ENCODE results near the gene WIPF2.

WIPF2 gene

DNA sequence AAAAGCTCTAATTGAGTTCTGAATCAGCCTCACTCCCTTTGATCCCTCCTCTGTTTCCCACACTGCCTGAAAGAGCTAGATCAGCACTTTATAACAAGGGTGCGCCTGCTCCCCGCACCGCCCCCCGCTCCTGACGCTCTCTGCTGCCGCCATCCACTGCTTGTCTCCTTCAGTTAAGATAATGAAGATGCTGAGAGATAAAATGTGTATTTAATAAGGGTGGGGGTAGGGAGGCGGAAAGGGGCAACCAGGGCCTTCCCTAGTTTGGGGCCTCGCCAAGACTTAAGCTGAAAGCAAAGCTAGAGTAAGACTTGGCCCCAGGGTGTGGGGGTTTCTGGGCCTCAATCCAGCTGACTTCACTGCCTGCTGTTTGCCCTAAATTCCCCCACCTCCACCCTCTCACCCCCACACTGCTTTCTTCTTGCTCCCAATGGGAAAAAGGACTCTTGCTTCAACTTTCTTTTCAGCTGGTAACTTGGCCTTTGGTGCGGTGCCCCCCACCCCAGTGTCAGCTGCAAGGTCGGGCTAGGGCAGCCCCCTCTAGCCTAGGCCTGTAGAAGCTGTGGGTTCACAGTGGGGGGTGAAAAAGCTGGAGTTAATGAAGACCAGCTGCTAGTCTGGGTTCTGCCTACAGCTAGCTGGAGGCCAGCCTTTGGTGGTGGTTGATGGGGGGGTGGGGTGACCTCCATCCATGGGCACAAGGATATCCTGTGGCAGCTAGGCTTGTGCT is 88.1 kb downstream of the WIPF2 start:
- no peak overlapping the region for H3K27ac ChIP-seq
- no peak for DNase-seq
- no peaks in the 10 kb centered on the region for H3K36me3 ChIP-seq (replicated peaks)
- H3K27me3 ChIP-seq (replicated peaks): no peaks in the 10 kb centered on the region
- TF ChIP-seq, protein P1, sequence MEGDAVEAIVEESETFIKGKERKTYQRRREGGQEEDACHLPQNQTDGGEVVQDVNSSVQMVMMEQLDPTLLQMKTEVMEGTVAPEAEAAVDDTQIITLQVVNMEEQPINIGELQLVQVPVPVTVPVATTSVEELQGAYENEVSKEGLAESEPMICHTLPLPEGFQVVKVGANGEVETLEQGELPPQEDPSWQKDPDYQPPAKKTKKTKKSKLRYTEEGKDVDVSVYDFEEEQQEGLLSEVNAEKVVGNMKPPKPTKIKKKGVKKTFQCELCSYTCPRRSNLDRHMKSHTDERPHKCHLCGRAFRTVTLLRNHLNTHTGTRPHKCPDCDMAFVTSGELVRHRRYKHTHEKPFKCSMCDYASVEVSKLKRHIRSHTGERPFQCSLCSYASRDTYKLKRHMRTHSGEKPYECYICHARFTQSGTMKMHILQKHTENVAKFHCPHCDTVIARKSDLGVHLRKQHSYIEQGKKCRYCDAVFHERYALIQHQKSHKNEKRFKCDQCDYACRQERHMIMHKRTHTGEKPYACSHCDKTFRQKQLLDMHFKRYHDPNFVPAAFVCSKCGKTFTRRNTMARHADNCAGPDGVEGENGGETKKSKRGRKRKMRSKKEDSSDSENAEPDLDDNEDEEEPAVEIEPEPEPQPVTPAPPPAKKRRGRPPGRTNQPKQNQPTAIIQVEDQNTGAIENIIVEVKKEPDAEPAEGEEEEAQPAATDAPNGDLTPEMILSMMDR (IDR thresholded peaks at IDR 0.05; ENCODE audit: low read depth, low read length, missing control alignments): no peak
- no peak overlapping the region for H3K4me3 ChIP-seq (ENCODE audit: low read depth, low read length)
- in situ Hi-C loops (cut with HindIII; ENCODE audit: low pct_ligation_motif_present, low sequenced_read_pairs): loop anchor here (25.0 kb wide), 1 partner anchor 230 kb away; no protein-coding TSS in a partner anchor

DNA sequence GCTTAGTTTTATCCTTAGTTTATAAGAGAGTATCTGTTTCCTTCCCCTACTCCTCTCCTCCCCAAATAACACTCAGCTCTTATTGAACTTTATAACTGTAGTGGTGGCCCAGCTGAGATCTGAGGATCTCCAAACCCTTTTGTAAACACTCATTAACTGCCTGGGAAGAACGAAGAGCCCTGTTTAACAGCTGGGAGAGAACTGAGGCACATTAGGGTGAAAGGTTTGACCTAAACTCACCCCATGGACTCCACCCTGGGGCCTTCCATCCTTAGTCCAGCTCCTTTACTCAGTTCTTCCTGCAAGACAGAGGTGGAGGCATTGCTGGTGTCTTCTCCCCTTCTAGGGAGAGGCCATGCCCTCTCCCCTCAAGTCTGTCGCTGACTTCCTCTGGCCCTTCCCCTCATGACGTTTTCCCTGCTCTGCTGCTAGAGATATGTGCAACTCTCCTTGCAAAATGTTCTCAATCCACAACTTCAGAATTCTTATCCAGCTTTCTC is 88.7 kb downstream of the WIPF2 start:
- no peak for DNase-seq
- Histone ChIP-seq H3K36me3 (replicated peaks) (no peaks in the 10 kb centered on the region), H3K4me3 (ENCODE audit: low read depth, low read length) (no peak overlapping the region), H3K27me3 (replicated peaks) (no peaks in the 10 kb centered on the region), H3K27ac (no peak overlapping the region)
- in situ Hi-C loops (cut with HindIII; ENCODE audit: low pct_ligation_motif_present, low sequenced_read_pairs): loop anchor here (25.0 kb wide), 1 partner anchor 230 kb away; no protein-coding TSS in a partner anchor
- TF ChIP-seq, protein P1 (IDR thresholded peaks at IDR 0.05; ENCODE audit: low read depth, low read length, missing control alignments): no peak

DNA sequence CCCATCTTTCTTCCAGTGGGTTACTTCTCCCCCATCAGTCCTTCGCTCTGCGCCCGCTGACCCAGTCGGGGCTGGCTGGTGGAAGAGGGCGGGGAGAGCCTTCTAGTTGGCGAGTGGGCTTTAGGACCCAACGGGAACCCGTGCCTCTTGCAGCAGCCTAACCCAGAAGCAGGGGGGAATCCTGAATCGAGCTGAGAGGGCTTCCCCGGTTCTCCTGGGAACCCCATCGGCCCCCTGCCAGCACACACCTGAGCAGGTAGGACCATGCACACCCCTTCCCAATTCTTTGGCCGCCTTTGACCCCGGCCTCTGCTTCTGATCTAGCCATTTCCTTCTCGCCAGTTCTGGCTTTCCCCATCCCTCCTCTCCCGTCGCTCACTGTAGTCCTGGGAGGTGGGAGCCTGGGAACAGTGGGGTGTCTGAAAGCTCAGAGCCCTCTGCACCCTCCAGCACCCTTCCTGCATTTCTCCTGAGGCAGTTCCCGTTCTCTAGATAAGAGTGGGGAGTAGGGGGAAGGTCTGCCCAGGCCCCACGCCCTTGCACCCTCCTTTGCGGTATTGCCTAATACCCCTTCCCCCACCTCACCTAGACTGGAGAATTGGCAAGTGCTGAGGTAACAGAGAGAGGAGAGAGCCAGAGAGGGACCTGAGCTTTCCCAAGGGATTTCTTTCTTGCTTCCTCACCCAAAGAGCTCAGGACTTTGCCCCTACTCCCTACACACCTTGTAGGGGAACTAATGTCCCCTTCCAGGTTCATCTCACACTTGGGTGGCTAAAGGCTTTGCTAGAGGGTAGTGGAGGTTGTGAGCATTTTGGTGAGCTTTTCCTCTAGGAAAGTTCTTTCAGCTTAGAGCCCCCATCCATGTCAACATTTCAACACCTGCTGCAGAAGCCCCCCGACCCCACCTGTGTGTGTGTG is 90.2 kb downstream of the WIPF2 start, which contains the start of gene RARA:
RARA (plus strand) TSS at position 150 of the 918 bp plus-strand sequence. CDS start 22,039 bp downstream, outside the sequence.
- no peak for DNase-seq
- Histone ChIP-seq H3K4me3 (ENCODE audit: low read depth, low read length) (peak within 1 kb of the TSS; percentile 61), H3K27me3 (replicated peaks) (no peaks in the 10 kb centered on the region), H3K36me3 (replicated peaks) (no peaks in the 10 kb centered on the region), H3K27ac (no peak within 1 kb of the TSS)
- TF ChIP-seq, protein P1 (IDR thresholded peaks at IDR 0.05; ENCODE audit: low read depth, low read length, missing control alignments): no peak
- in situ Hi-C loops (cut with HindIII; ENCODE audit: low pct_ligation_motif_present, low sequenced_read_pairs): loop anchor here (25.0 kb wide), 1 partner anchor 228 kb away; no protein-coding TSS in a partner anchor

DNA sequence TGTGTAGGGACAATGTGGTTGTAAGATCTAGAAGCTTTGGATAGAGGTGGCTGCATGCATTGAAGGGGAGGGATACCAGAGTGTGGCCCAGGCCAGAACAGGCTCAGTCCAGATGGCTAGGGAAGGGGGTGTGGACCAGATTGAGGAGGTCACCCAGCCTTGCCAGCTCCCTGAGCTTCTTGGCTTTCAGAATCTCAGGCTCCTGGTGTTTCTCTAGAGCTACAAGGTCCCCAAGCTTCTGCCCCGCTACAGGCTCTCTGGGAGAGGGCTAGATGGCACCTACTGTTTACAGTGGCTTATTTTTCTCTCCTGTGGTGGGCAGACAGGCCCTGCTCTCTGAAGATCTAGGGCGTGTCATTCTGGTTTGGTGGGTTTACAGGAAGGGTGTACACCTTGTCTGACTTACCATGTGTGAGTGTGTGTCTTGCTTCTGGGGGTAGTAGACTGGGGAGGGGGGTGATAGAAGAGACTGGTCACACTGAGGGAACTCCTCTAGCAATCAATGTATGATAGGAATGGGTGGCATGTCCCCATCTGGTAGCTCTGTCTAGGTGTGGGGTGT is 90.9 kb downstream of the WIPF2 start:
- in situ Hi-C loops (cut with HindIII; ENCODE audit: low pct_ligation_motif_present, low sequenced_read_pairs): loop anchor here (25.0 kb wide), 1 partner anchor 227 kb away; no protein-coding TSS in a partner anchor
- Histone ChIP-seq H3K27me3 (replicated peaks) (no peaks in the 10 kb centered on the region), H3K4me3 (ENCODE audit: low read depth, low read length) (no peak overlapping the region), H3K36me3 (replicated peaks) (no peaks in the 10 kb centered on the region), H3K27ac (no peak overlapping the region)
- DNase-seq: no peak
- TF ChIP-seq, protein P1 (IDR thresholded peaks at IDR 0.05; ENCODE audit: low read depth, low read length, missing control alignments): no peak

DNA sequence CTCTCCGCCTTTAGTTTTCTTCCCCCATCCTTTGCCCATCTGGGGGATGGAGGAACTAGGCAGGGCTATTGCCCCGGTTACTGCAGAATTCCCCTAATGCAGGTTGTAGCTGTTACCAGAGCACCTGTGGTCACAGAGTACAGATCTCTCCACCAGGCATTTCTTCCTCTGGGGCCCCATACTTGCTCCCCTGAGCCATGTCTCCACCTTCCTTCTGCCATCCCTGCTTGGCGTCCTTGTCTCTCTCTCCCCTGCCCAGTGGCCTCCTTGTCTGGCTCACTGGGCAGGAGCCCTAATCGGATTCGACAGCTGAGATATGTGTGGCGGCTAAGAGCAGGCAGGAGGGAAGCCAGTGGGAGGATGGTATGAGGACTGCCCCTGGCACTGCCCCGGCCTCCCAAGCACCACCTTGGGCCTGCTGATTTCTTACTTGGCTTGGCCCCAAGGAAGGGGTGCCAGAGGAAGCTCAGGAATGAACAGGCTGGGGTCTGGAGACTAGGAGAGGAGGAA is 91.8 kb downstream of the WIPF2 start:
- no peak for DNase-seq
- in situ Hi-C loops (cut with HindIII; ENCODE audit: low pct_ligation_motif_present, low sequenced_read_pairs): loop anchor here (25.0 kb wide), 1 partner anchor 226 kb away; no protein-coding TSS in a partner anchor
- no peaks in the 10 kb centered on the region for H3K27me3 ChIP-seq (replicated peaks)
- H3K36me3 ChIP-seq (replicated peaks): no peaks in the 10 kb centered on the region
- H3K27ac ChIP-seq: no peak overlapping the region
- TF ChIP-seq, protein P1 (IDR thresholded peaks at IDR 0.05; ENCODE audit: low read depth, low read length, missing control alignments): no peak
- H3K4me3 ChIP-seq (ENCODE audit: low read depth, low read length): no peak overlapping the region
